HG03520 (cell line): ENCODE measurements around the gene GLIPR2.

ENCODE experiments used
- ATAC-seq: cut with Tn5 transposase; IDR thresholded peaks from one replicate; pipeline ENCODE4 v1.9.1; 2021; ENCODE audit warnings: mild to moderate bottlenecking, moderate library complexity; ENCODE audit not compliant: unreplicated experiment

Gene GLIPR2

GRCh38 chr9:36190388-36191289, 54.1 kb downstream of the GLIPR2 start, which contains the start of gene CLTA:
Gene CLTA, plus strand, starts transcription at chr9:36190921. Its CDS starts 136 bp downstream, at chr9:36191057.
- ATAC-seq, result peak; percentile 95

DNA sequence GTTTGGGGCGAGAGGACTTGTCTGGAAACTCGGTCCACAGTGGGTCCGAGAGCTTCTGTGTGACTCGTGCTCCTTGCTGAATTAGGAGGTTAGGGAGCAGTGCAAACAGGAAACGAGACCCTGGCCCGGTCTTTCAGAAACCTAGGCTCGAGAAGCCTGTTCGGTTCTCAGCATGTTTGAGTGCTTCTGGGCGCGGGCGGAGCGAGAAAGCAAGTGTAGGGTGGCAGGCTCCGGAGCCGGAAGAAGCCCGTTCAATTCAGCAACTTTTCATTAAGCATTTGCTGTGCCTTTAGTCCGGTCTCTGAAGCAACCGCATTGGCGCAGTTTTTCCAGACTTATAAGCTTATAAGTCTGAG, 54.7 kb downstream of the GLIPR2 start:
- ATAC-seq, result peak; percentile 5

DNA sequence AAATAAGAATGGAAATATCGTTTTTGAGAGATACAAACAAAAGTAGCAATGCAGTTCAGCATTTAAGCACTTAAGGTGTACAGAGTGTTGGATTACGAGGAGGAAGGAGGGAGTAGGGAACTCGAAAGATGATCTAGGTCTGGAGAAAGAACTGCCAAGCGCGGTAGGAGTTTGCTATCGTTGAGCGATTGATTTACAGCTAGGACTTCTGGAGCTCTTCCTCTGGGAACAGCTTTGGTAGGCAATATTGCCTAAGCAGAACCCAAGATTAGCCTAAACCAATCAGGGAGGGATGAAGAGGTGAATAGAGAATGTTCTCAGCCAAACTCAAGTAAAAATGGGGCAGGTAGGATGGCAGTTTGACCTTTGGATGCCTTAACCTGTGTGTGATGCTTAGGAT, 55.2 kb downstream of the GLIPR2 start:
- no peak for ATAC-seq

- no peak for ATAC-seq
These were observed 55.7 kb downstream of the GLIPR2 start for GRCh38 chr9:36192196-36192595.

DNA sequence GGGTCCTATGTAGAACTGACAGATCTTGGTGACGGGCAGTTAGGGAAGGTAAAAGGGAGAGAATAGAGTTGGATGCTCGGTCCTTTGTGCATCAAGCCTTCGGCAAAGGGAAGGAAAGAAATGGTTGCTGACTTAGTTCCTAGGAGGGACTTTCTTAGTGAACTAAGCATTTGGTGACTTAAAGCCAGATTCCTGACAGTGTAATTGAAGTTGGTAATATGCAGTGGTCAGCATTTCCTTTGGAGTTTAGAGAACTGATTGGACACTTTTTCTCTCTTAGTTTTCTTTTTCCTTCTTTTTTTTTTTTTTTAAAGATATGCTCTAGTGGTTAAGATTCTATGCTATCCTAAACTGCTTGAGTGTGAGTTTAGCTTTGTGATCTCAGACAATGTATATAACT, 56.5 kb downstream of the GLIPR2 start:
- ATAC-seq, result no peak

DNA sequence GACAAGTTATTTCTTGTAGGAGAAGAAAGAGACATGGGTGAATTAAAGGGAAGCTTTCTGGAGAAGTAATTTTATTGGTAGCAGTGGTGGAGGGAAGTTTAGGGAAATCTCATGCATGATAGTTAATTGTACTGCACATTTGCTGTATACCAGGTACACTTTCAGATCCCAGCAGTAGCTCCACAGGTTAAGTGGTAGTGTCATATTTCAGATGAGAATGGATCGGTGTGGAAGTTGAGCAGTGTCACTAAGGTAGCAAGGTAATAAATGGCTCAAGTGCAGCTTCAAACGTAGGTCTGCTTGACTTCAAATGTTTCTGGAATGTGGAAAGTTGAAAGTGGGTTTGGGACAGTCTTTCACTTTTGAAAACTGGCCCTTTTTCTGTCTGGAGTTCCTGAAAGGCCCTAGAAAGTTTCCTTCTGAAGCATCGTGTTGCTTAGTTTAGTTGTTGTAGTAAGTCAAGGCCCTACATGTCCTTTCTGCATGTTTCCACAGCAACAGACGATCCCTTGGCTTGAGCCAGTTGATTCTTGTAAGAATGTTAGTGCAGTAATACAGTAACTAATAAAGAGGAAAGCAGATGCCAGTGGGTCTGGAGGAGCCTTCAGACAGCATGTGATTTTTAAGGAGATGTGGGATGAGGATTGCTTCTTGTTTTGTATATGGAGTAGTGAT, 57.9 kb downstream of the GLIPR2 start:
- no peak for ATAC-seq

- ATAC-seq, result no peak
These were observed 68.5 kb downstream of the GLIPR2 start for GRCh38 chr9:36204906-36205547.

- ATAC-seq, result no peak
These were observed 70.5 kb downstream of the GLIPR2 start for GRCh38 chr9:36207016-36207415.

- no peak for ATAC-seq
These were observed 71.0 kb downstream of the GLIPR2 start for GRCh38 chr9:36207546-36208012.

DNA sequence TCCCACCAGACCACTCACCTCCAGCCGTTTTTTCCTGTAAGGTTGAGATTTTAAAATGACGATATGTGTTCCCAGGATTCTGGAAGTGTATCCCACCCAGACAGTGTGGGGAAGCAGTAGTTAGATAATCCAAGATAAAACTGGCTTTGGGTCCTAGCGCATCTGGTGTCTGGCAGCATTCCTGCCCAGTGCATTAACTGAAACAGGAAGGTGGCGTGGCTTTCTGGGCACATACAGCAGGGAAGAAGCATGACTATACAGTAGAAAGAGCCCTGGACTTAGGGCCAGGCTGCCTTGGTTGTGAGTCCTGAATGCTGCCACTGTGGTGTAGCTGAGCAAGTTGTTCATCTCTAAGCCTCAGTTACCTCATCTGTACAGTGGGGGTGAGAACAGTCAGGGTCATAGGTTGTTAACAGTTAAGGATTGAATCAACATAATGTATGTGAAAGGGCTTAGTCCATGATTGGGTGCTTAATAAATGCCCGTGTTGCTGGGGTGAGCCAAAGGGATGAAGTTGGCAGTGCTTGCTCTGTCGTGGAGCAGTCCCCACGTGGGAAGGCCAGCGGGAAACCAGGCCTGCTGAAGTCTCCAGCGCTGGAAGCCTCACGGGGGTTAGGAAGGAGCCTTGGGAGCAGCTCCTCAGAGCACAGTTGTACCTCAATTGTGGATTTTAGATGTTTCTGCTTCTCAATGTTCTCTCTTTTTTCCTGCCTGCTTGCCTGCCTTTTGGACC, 72.2 kb downstream of the GLIPR2 start:
- no peak for ATAC-seq

GRCh38 chr9:36210722-36211121, 74.2 kb downstream of the GLIPR2 start:
- ATAC-seq, result no peak

- ATAC-seq, result no peak
These were observed 75.0 kb downstream of the GLIPR2 start for GRCh38 chr9:36211510-36211909.

GRCh38 chr9:36213387-36213786, 76.9 kb downstream of the GLIPR2 start:
- ATAC-seq, result no peak
